B cell (primary cell): ENCODE data around the gene CACYBP. TPM values are rescaled to one million over a fixed set of nuclear protein-coding genes. Genes with fewer than 3 reads are reported as not detected.
A peak's percentile ranks its signal among the peaks of the same experiment; 100 is the strongest.

ENCODE experiments used
- ATAC-seq: fragments of 200-7000 bp; cut with Tn5 transposase; one replicate; pipeline ENCODE4 v1.10.0; 2021; ENCODE audit warnings: low read depth, mild to moderate bottlenecking, moderate number of reproducible peaks, moderate library complexity
- CTCF ChIA-PET: fragments of 350-600 bp; sonication (Branson Sonifier 250); formaldehyde crosslinking; loops from one replicate; lab custom pipeline; 2021; ENCODE audit warnings: antibody characterized with exemption, inconsistent platforms; lab: Charles Lee
- POLR2A ChIA-PET: fragments of 350-600 bp; sonication (Branson Sonifier 250); formaldehyde crosslinking; loops from one replicate; lab custom pipeline; 2021; ENCODE audit warnings: antibody characterized with exemption; lab: Charles Lee
- DNase-seq: peaks from one replicate; pipeline ENCODE4 v3.0.0; 2013
- H2AFZ ChIP-seq: 2 replicates; pipeline ENCODE4 v1.6.1; 2012; ENCODE audit warnings: mild to moderate bottlenecking, low read depth, low read length; ENCODE audit not compliant: insufficient read depth, poor library complexity, severe bottlenecking
- H3K27ac ChIP-seq, 2 donors: 1 replicate in 1 of 2; 2 replicates in 1 of 2; pipeline ENCODE4 v1.5.1; 2012 to 2013; ENCODE audit warnings: low read length in 2 of 2, mild to moderate bottlenecking in 2 of 2, moderate library complexity in 1 of 2
- H3K27me3 ChIP-seq, 4 experiments: fragments of 200-600 bp in 1 of 4; sonication (generic) in 1 of 4; replicated peaks in 1 of 4; 1 replicate in 2 of 4; 2 replicates in 2 of 4; pipeline versions ENCODE4 v1.6.1 to v1.7.0; 2013 to 2016; ENCODE audit warnings: low read length in 3 of 4, mild to moderate bottlenecking in 2 of 4, mixed read lengths in 1 of 4, moderate library complexity in 1 of 4; ENCODE audit not compliant: insufficient read depth in 4 of 4, control insufficient read depth in 3 of 4; ENCODE audit errors: control extremely low read depth in 1 of 4
- H3K36me3 ChIP-seq, 2 experiments: replicated peaks in 1 of 2; 1 replicate in 1 of 2; 2 replicates in 1 of 2; pipeline versions ENCODE4 v1.6.1 to v1.7.1; 2013; ENCODE audit warnings: low read length in 1 of 2; ENCODE audit not compliant: insufficient read depth in 2 of 2, control insufficient read depth in 1 of 2; ENCODE audit errors: control extremely low read depth in 1 of 2, extremely low read depth in 1 of 2
- H3K4me1 ChIP-seq, 2 donors: fragments of 200-600 bp in 1 of 2; sonication (generic) in 1 of 2; 1 replicate in 1 of 2; 2 replicates in 1 of 2; pipeline versions ENCODE4 v1.5.1 to v1.6.1; 2013 to 2017; ENCODE audit warnings: low read length in 2 of 2; ENCODE audit not compliant: control insufficient read depth in 2 of 2, insufficient read depth in 2 of 2
- H3K4me2 ChIP-seq: replicated peaks from 2 replicates; pipeline ENCODE3; 2012; ENCODE audit warnings: mild to moderate bottlenecking, low read depth, low read length; ENCODE audit not compliant: poor library complexity, severe bottlenecking
- H3K4me3 ChIP-seq, 5 experiments: fragments of 200-600 bp in 1 of 5; sonication (generic) in 1 of 5; 1 replicate in 3 of 5; 2 replicates in 2 of 5; pipeline versions ENCODE4 v1.5.1 to v1.7.0; 2011 to 2016; ENCODE audit warnings: low read length in 4 of 5, mild to moderate bottlenecking in 4 of 5, low read depth in 2 of 5, control low read depth in 1 of 5, moderate library complexity in 1 of 5; ENCODE audit not compliant: insufficient read depth in 1 of 5; ENCODE audit errors: control extremely low read depth in 1 of 5, extremely low read depth in 1 of 5
- H3K79me2 ChIP-seq: fragments of 200-600 bp; sonication (generic); one replicate; pipeline ENCODE4 v1.6.0; 2016; ENCODE audit warnings: low read length; ENCODE audit not compliant: control insufficient read depth, insufficient read depth
- H3K9ac ChIP-seq: fragments of 200-600 bp; sonication (generic); 2 replicates; pipeline ENCODE4 v1.6.1; 2017; ENCODE audit warnings: mild to moderate bottlenecking, low read length, moderate library complexity
- H3K9me3 ChIP-seq, 3 donors: one replicate each; pipeline versions ENCODE4 v1.6.1 to v1.7.1; 2013; ENCODE audit warnings: low read length in 2 of 3; ENCODE audit not compliant: control insufficient read depth in 2 of 3, insufficient read depth in 1 of 3; ENCODE audit errors: control extremely low read depth in 1 of 3
- H4K20me1 ChIP-seq: 2 replicates; pipeline ENCODE4 v1.6.0; 2012; ENCODE audit warnings: mild to moderate bottlenecking, low read length; ENCODE audit not compliant: insufficient read depth, control insufficient read depth, poor library complexity, severe bottlenecking
- H3K27ac Mint-ChIP-seq: one replicate; pipeline ENCODE4 v1.8.0; 2021; ENCODE audit warnings: mixed read lengths
- H3K27me3 Mint-ChIP-seq: one replicate; pipeline ENCODE4 v1.8.0; 2021; ENCODE audit warnings: mixed read lengths
- H3K4me1 Mint-ChIP-seq: one replicate; pipeline ENCODE4 v1.8.0; 2021; ENCODE audit warnings: mixed read lengths
- H3K4me3 Mint-ChIP-seq: one replicate; pipeline ENCODE4 v1.8.0; 2021; ENCODE audit warnings: mixed read lengths
- H3K9me3 Mint-ChIP-seq: one replicate; pipeline ENCODE4 v1.8.0; 2022; ENCODE audit warnings: mixed read lengths; ENCODE audit not compliant: insufficient read depth
- CTCF ChIP-seq: fragments of 200-600 bp; IDR thresholded peaks from one replicate; pipeline ENCODE4 v1.8.0; 2022; ENCODE audit warnings: antibody characterized with exemption, mild to moderate bottlenecking
- EZH2 ChIP-seq: IDR thresholded peaks from 2 replicates; pipeline ENCODE4 v1.6.1; 2012; ENCODE audit warnings: borderline replicate concordance, low read depth, mild to moderate bottlenecking, moderate library complexity, low read length; ENCODE audit not compliant: insufficient read depth, poor library complexity, severe bottlenecking
- WGBS: methylation state at CpG from one replicate; pipeline ENCODE4 v1.1.5; 2013; ENCODE audit warnings: missing lambda C conversion rate; ENCODE audit not compliant: insufficient coverage; 5-methylcytosine and 5-hydroxymethylcytosine counted together
- intact Hi-C: fragments of 100-400 bp; cut with micrococcal nuclease; formaldehyde crosslinking; loops from one replicate; pipeline ENCODE4 v1.10.0; 2022
- polyA plus RNA-seq: library from polyadenylated mRNA; depleted of rRNA; stranded (reverse); fragments of >200 nt; gene quantifications from 2 replicates; pipeline ENCODE4 v1.2.3, GENCODE V29; 2012
- total RNA-seq, 2 donors: library from RNA; stranded (reverse); fragments of 120-200 nt in 1 of 2; gene quantifications; 1 replicate in 1 of 2; 2 replicates in 1 of 2; pipeline versions ENCODE4 v1.2.3 to v1.2.4, GENCODE V29; 2013 to 2022

The CACYBP gene
- total and polyA plus RNA-seq, 2 donors (not counting 1 experiment from before 2014, with no cell fraction given) = 16.2 to 71.1 TPM

GRCh38 chr1:174976436-174977108 lies 23.2 kb upstream of the CACYBP start:
- H3K4me2 ChIP-seq = no peak overlapping the region
- intact Hi-C loops = no loop called here
- no peak overlapping the region for H2AFZ ChIP-seq
- H3K36me3 ChIP-seq = peaks cover 0 to 19% of the 10 kb centered on the region in 2 experiments
- H3K9me3 ChIP-seq = no peaks in the 10 kb centered on the region
- 100% methylated on average over 1 of the region's 4 CpGs for WGBS
- H3K4me3 ChIP-seq = no peak overlapping the region
- Mint-ChIP-seq H3K27ac (peak overlapping the region; percentile 12), H3K4me3 (no peak overlapping the region), H3K4me1 (peaks cover 9% of the 10 kb centered on the region), H3K9me3 (no peaks in the 10 kb centered on the region), H3K27me3 (no peaks in the 10 kb centered on the region)
- no peak overlapping the region for H3K27ac ChIP-seq
- DNase-seq (no peak), ATAC-seq (no peak)
- H3K79me2 ChIP-seq = no peaks in the 10 kb centered on the region
- ChIA-PET POLR2A (interaction anchor here (1.2 kb wide), 1 partner anchor 12 kb away, joined by 3 read pairs; no protein-coding TSS in a partner anchor), CTCF (interaction anchor here (0.7 to 1.5 kb wide), 3 partner anchors 8 to 67 kb away, joined by 3 to 4 read pairs (median 3); no protein-coding TSS in a partner anchor)
- H4K20me1 ChIP-seq = no peaks in the 10 kb centered on the region
- H3K4me1 ChIP-seq = peaks cover 4 to 5% of the 10 kb centered on the region in 2 donors
- TF ChIP-seq EZH2 (no peak), CTCF (no peak)
- H3K9ac ChIP-seq = no peak overlapping the region
- no peaks in the 10 kb centered on the region for H3K27me3 ChIP-seq
